K562 (cell line): ENCODE measurements around the gene LGALS3. TPM values are rescaled to one million over a fixed set of nuclear protein-coding genes. Genes with fewer than 3 reads are reported as not detected.

Source experiments
- ATAC-seq: fragments of 200-7000 bp; cut with Tn5 transposase; 3 replicates; pipeline ENCODE4 v1.9.1; 2020; ENCODE audit warnings: moderate library complexity
- BruUV-seq: library from RNA; stranded (reverse); fragments of 400-500 nt; replicated peaks from 2 replicates; lab custom pipeline; 2021; lab: Mats Ljungman, UMichigan
- CTCF ChIA-PET: fragments of 300-600 bp; formaldehyde crosslinking; extraction: SDS; loops from one replicate; lab custom pipeline; 2021; ENCODE audit warnings: low intra/inter-chr PET ratio; lab: Yijun Ruan, JAX
- POLR2A ChIA-PET: fragments of 300-600, 350-650 bp; sonication (Branson Sonifier 250); formaldehyde crosslinking; extraction: SDS; loops from one replicate; lab custom pipeline; 2021; ENCODE audit warnings: antibody characterized with exemption, inconsistent platforms; lab: Yijun Ruan, JAX
- DNase-seq, 4 experiments: peaks; one replicate each; pipeline versions ENCODE4 v3.0.0 to v3.0.0-alpha.2; 2011 to 2018; ENCODE audit warnings: low spot score in 3 of 4, mixed read lengths in 3 of 4; ENCODE audit errors: extremely low read depth in 1 of 4
- FAIRE-seq: peaks from 2 replicates; lab custom pipeline; 2011; peaks lifted over from hg19 to GRCh38; lab: Jason Lieb, UNC
- H2AFZ ChIP-seq: 2 replicates; pipeline ENCODE4 v1.6.0; 2011; ENCODE audit warnings: low read depth, low read length, control low read depth, inconsistent platforms
- H3K27ac ChIP-seq: fragments of 200-600 bp; 3 replicates; pipeline ENCODE4 v1.8.0; 2011; ENCODE audit warnings: low read depth, mild to moderate bottlenecking, control low read depth, inconsistent platforms, low read length, moderate library complexity, mixed read lengths; ENCODE audit errors: extremely low read depth
- H3K27me3 ChIP-seq, 2 experiments: fragments of 300-600 bp in 1 of 2; 2 replicates in 1 of 2; 3 replicates in 1 of 2; pipeline versions ENCODE4 v1.6.0 to v1.8.0; 2011; ENCODE audit warnings: inconsistent platforms in 2 of 2, low read length in 2 of 2, mild to moderate bottlenecking in 1 of 2, mixed read lengths in 1 of 2, moderate library complexity in 1 of 2; ENCODE audit not compliant: control insufficient read depth in 2 of 2, insufficient read depth in 2 of 2
- H3K36me3 ChIP-seq: fragments of 300-600 bp; 3 replicates; pipeline ENCODE4 v1.8.0; 2011; ENCODE audit warnings: mild to moderate bottlenecking, low read length, inconsistent platforms; ENCODE audit not compliant: control insufficient read depth, insufficient read depth
- H3K4me1 ChIP-seq, 2 experiments: fragments of 200-600 bp in 1 of 2; replicated peaks in 1 of 2; 2 replicates in 1 of 2; 3 replicates in 1 of 2; pipeline versions ENCODE4 v1.5.1 to v1.8.0; 2011; ENCODE audit warnings: inconsistent platforms in 2 of 2, low read length in 2 of 2, mild to moderate bottlenecking in 1 of 2, mixed read lengths in 1 of 2, moderate library complexity in 1 of 2; ENCODE audit not compliant: control insufficient read depth in 2 of 2, insufficient read depth in 2 of 2
- H3K4me2 ChIP-seq: 2 replicates; pipeline ENCODE4 v1.6.1; 2011; ENCODE audit warnings: low read length, control low read depth, inconsistent platforms, mixed read lengths; ENCODE audit not compliant: insufficient read depth
- H3K4me3 ChIP-seq: fragments of 200-600 bp; sonication (generic), shearing (Covaris generic); 2 replicates; pipeline ENCODE4 v1.5.1; 2016; ENCODE audit warnings: control low read depth, inconsistent platforms
- H3K79me2 ChIP-seq: fragments of 200-600 bp; 3 replicates; pipeline ENCODE4 v1.8.0; 2011; ENCODE audit warnings: low read length, inconsistent platforms; ENCODE audit not compliant: control insufficient read depth, insufficient read depth
- H3K9ac ChIP-seq, 2 experiments: 2 replicates each; pipeline versions ENCODE4 v1.6.0 to v1.6.1; 2011; ENCODE audit warnings: low read depth in 2 of 2, low read length in 2 of 2, control low read depth in 1 of 2, inconsistent platforms in 1 of 2, mild to moderate bottlenecking in 1 of 2, mixed read lengths in 1 of 2; ENCODE audit not compliant: insufficient read depth in 1 of 2
- H3K9me1 ChIP-seq: one replicate; pipeline ENCODE4 v1.6.0; 2011; ENCODE audit warnings: inconsistent platforms, mild to moderate bottlenecking, low read length, moderate library complexity; ENCODE audit not compliant: control insufficient read depth, insufficient read depth
- H3K9me3 ChIP-seq: replicated peaks from 2 replicates; pipeline ENCODE4 v1.5.1; 2011; ENCODE audit warnings: low read depth, low read length, inconsistent platforms; ENCODE audit not compliant: control insufficient read depth, insufficient read depth
- H4K20me1 ChIP-seq: replicated peaks from 2 replicates; pipeline ENCODE4 v1.6.1; 2011; ENCODE audit warnings: low read length, inconsistent platforms, mixed read lengths; ENCODE audit not compliant: control insufficient read depth, insufficient read depth
- BRD9 ChIP-seq: fragments of 450-650 bp; IDR thresholded peaks from 2 replicates; pipeline ENCODE4 v1.6.1; 2018; ENCODE audit warnings: low read depth; ENCODE audit not compliant: partially characterized antibody
- E2F3 ChIP-seq: fragments of 250-450 bp; sonication (Bioruptor Pico); IDR thresholded peaks from 2 replicates; pipeline ENCODE4 v1.4.0; 2020; ENCODE audit warnings: mild to moderate bottlenecking
- FOXA1 ChIP-seq: fragments of 450-650 bp; IDR thresholded peaks from 2 replicates; pipeline ENCODE4 v1.6.1; 2016; ENCODE audit warnings: mild to moderate bottlenecking, borderline replicate concordance
- FOXJ3 ChIP-seq: sonication (generic); formaldehyde crosslinking; IDR thresholded peaks from 2 replicates; pipeline ENCODE4 v1.4.0; 2020; ENCODE audit warnings: mild to moderate bottlenecking, missing genetic modification reagents
- HDAC8 ChIP-seq: fragments of 450-650 bp; IDR thresholded peaks from 2 replicates; pipeline ENCODE4 v1.6.1; 2016; ENCODE audit warnings: mild to moderate bottlenecking, missing genetic modification characterization, moderate library complexity, missing compliant biosample characterization
- HNRNPH1 ChIP-seq: fragments of 200-400 bp; formaldehyde crosslinking; optimal IDR thresholded peaks from 2 replicates; pipeline ENCODE3; 2017; ENCODE audit warnings: low read depth, mild to moderate bottlenecking, low read length, moderate library complexity
- KLF10 ChIP-seq: fragments of 250-450 bp; sonication (Bioruptor Pico); IDR thresholded peaks from 2 replicates; pipeline ENCODE4 v1.6.1; 2021; ENCODE audit warnings: matching md5 sums
- MAFG ChIP-seq: fragments of 450-650 bp; conservative IDR thresholded peaks from 2 replicates; pipeline ENCODE4 v1.6.1; 2016; ENCODE audit warnings: missing genetic modification characterization, missing compliant biosample characterization
- NFIC ChIP-seq: fragments of 450-650 bp; IDR thresholded peaks from 2 replicates; pipeline ENCODE4 v1.6.1; 2017; ENCODE audit warnings: mild to moderate bottlenecking, inconsistent platforms
- RBFOX2 ChIP-seq: fragments of 200-400 bp; formaldehyde crosslinking; IDR thresholded peaks from 2 replicates; pipeline ENCODE4 v1.6.1; 2017; ENCODE audit warnings: low read depth, mild to moderate bottlenecking, low read length, moderate library complexity
- U2AF1 ChIP-seq: fragments of 200-400 bp; formaldehyde crosslinking; optimal IDR thresholded peaks from 2 replicates; pipeline ENCODE3; 2017; ENCODE audit warnings: mild to moderate bottlenecking, low read depth, low read length, moderate library complexity
- ZNF232 ChIP-seq: sonication (generic); formaldehyde crosslinking; IDR thresholded peaks from 2 replicates; pipeline ENCODE4 v1.8.0; 2022; ENCODE audit warnings: mild to moderate bottlenecking, missing genetic modification reagents
- ZNF695 ChIP-seq: fragments of 450-650 bp; formaldehyde crosslinking; IDR thresholded peaks from 2 replicates; pipeline ENCODE4 v1.4.0; 2020; ENCODE audit warnings: mild to moderate bottlenecking, moderate library complexity
- WGBS: fragments of 100-300 bp; shearing (Covaris generic); methylation state at CpG from one replicate; pipeline ENCODE4 v1.1.6; 2016; ENCODE audit warnings: low coverage, mixed read lengths; ENCODE audit not compliant: insufficient coverage; ENCODE audit errors: missing lambda C conversion rate; 5-methylcytosine and 5-hydroxymethylcytosine counted together
- in situ Hi-C: fragments of 300-500 bp; cut with MboI; formaldehyde crosslinking; loops from 4 replicates; pipeline ENCODE4 v1.15.0; 2018; ENCODE audit warnings: inconsistent platforms, mixed read lengths
- intact Hi-C: fragments of 100-400 bp; cut with micrococcal nuclease; formaldehyde crosslinking; loops from 2 replicates; pipeline ENCODE4 v1.14.2; 2022
- polyA plus RNA-seq, 8 experiments: library from polyadenylated mRNA; depleted of rRNA in 4 of 8; stranded (reverse) in 5 of 8; unstranded in 3 of 8; fragments of >200 nt; fragmentation: Nextera tagmentation in 2 of 8; fragmentation: Illumina TruSeq in 1 of 8; extraction: Ambion mirVana in 2 of 8; extraction: Trizol in 1 of 8; gene quantifications; 2 replicates each; pipeline versions ENCODE4 v1.2.1 to v1.2.3, GENCODE V29; 2011 to 2014; ENCODE audit warnings: inconsistent platforms in 1 of 8, missing spikeins in 1 of 8
- total RNA-seq, 7 experiments: library from RNA; depleted of rRNA in 6 of 7; stranded (reverse); fragments of >200 nt in 6 of 7; fragmentation: Illumina TruSeq in 2 of 7; extraction: Trizol in 2 of 7; gene quantifications; 2 replicates each; pipeline versions ENCODE4 v1.2.1 to v1.2.3, GENCODE V29; 2011 to 2021; ENCODE audit warnings: low replicate concordance in 1 of 7
- TF ChIP-seq, protein P1 (sequence below): sonication (generic); formaldehyde crosslinking; IDR thresholded peaks from 2 replicates; pipeline ENCODE4 v1.5.0; 2020; ENCODE audit warnings: missing genetic modification reagents
- TF ChIP-seq, protein P2 (sequence below): fragments of 450-650 bp; IDR thresholded peaks from 2 replicates; pipeline ENCODE4 v1.7.1; 2018; ENCODE audit warnings: mild to moderate bottlenecking, low read depth; ENCODE audit not compliant: partially characterized antibody
- TF ChIP-seq, protein P3 (sequence below): fragments of 250-450 bp; sonication (Bioruptor Pico); IDR thresholded peaks from 2 replicates; pipeline ENCODE4 v1.5.0; 2021; ENCODE audit warnings: mild to moderate bottlenecking, moderate library complexity

The LGALS3 gene
- total and polyA plus RNA-seq, 9 of the 15 experiments (the other 6 are each of a cell fraction or from before 2014, with no cell fraction given), result 0.04 to 1.9 (median 1.1) TPM

DNA sequence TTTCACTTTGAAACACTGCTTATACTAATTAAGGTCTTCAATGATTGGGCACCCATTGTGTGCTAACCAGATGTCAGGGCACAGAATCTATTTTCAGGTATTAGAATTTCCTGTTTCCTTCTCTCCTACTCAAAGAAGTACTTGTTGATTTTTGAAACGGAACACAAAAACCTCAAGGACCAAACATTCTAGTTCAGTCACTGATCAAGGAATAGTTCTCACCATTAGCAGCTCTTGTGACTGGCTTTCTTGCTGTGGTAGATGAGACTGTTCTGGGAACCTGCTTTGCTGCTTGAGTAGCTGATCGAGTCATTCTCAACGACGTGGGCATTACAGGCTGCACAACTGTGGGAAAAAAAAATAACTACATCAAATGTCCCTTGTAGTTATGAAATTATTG lies 51.4 kb downstream of the LGALS3 start (continued):
- TF ChIP-seq, protein P1, sequence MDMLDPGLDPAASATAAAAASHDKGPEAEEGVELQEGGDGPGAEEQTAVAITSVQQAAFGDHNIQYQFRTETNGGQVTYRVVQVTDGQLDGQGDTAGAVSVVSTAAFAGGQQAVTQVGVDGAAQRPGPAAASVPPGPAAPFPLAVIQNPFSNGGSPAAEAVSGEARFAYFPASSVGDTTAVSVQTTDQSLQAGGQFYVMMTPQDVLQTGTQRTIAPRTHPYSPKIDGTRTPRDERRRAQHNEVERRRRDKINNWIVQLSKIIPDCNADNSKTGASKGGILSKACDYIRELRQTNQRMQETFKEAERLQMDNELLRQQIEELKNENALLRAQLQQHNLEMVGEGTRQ (CRISPR knock-in tag), result no peak
- TF ChIP-seq BRD9 (no peak), ZNF232 (CRISPR knock-in tag) (no peak), RBFOX2 (no peak), NFIC (no peak), E2F3 (CRISPR knock-in tag) (no peak)
- TF ChIP-seq, protein P2, sequence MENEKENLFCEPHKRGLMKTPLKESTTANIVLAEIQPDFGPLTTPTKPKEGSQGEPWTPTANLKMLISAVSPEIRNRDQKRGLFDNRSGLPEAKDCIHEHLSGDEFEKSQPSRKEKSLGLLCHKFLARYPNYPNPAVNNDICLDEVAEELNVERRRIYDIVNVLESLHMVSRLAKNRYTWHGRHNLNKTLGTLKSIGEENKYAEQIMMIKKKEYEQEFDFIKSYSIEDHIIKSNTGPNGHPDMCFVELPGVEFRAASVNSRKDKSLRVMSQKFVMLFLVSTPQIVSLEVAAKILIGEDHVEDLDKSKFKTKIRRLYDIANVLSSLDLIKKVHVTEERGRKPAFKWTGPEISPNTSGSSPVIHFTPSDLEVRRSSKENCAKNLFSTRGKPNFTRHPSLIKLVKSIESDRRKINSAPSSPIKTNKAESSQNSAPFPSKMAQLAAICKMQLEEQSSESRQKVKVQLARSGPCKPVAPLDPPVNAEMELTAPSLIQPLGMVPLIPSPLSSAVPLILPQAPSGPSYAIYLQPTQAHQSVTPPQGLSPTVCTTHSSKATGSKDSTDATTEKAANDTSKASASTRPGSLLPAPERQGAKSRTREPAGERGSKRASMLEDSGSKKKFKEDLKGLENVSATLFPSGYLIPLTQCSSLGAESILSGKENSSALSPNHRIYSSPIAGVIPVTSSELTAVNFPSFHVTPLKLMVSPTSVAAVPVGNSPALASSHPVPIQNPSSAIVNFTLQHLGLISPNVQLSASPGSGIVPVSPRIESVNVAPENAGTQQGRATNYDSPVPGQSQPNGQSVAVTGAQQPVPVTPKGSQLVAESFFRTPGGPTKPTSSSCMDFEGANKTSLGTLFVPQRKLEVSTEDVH, result no peak

GRCh38 chr14:55188686-55189295 lies 59.7 kb downstream of the LGALS3 start:
- ChIA-PET POLR2A (no interaction called here), CTCF (no interaction called here)
- BruUV-seq, result no TSS peak
- intact Hi-C loops (no loop called here), in situ Hi-C loops (no loop called here)
- H4K20me1 ChIP-seq, result no peaks in the 10 kb centered on the region
- H3K4me1 ChIP-seq, result peaks cover 4 to 5% of the 10 kb centered on the region in 2 experiments; a peak in 2 of 5 replicates
- no peak overlapping the region for H2AFZ ChIP-seq
- no peaks in the 10 kb centered on the region for H3K9me1 ChIP-seq
- no peaks in the 10 kb centered on the region for H3K27me3 ChIP-seq
- H3K4me2 ChIP-seq, result no peak overlapping the region
- no peak overlapping the region for H3K4me3 ChIP-seq
- peaks cover 35% of the 10 kb centered on the region; the same call in 2 of the 3 replicates for H3K36me3 ChIP-seq
- ATAC-seq, result no peak
- no peak overlapping the region for H3K27ac ChIP-seq
- no peak for FAIRE-seq
- DNase-seq, result no peak
- 100% methylated on average over 4 of the region's 4 CpGs for WGBS
- no peaks in the 10 kb centered on the region for H3K9me3 ChIP-seq
- H3K79me2 ChIP-seq, result peaks cover 42% of the 10 kb centered on the region
- H3K9ac ChIP-seq, result no peak overlapping the region
- TF ChIP-seq U2AF1 (no peak), ZNF695 (CRISPR knock-in tag) (no peak), HDAC8 (tag) (no peak), HNRNPH1 (no peak), FOXJ3 (CRISPR knock-in tag) (no peak), MAFG (tag) (no peak), KLF10 (CRISPR knock-in tag) (no peak), FOXA1 (no peak)
- TF ChIP-seq, protein P3, sequence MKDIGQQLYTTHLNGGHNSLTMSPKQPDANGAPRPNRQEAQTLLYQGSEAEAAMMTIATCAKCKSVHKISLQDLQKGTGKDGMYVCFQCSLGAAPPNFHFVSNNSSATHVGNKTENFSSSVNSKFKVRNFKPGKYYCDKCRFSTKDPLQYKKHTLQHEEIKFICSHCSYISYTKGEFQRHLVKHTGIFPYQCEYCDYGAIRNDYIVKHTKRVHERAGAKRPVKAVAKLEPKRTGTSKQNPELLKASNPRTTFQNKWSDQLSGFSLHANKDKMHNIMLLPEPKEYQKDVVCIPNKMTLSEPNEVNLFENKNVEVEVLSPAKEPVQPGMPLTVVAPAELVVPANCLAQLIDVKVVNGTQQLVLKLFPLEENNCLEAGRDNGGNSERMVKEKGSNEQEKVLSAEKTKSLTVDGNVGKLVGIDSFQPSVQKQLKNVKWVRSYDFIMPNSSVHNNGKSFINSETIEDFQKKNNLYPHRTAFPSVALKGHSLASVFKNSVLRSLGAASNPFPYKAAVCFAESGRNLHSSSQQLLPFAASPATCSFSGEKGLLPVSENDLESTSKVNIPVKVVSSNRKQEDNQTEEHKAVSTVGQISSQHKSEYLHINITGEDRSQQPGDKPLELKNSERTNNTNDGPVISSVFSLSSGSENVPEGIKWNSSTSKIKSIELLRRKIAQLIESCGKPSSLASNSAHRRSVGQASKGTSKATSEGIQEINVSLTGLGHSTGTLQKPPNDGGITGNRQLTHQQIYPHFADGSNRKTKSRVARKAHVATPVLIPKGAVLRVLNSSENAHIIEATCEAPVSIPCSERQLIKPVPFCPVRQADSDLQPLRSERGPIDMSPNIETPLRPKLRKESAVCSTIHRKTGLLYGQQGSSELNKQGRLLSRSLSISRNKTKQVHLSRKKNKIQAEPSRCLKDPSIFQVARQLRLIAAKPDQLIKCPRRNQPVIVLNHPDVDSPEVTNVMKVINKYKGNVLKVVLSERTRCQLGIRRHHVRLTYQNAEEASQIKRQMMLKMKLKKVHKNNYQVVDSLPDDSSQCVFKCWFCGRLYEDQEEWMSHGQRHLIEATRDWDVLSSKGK (CRISPR knock-in tag), result no peak
